Measurements from ENCODE around the gene PLEKHH2.
"Not testable (repeated sequence)": the region's sequence is repeated elsewhere in the genome, so short reads cannot be mapped to it uniquely, and the experiment has no call there.

PLEKHH2 gene

GRCh38 chr2:43642363-43642762 lies 5.3 kb downstream of the PLEKHH2 start:
- DNase-seq, result no peak

GRCh38 chr2:43643680-43644079 lies 6.6 kb downstream of the PLEKHH2 start:
- no peak for DNase-seq

- DNase-seq, result no peak
Measured at GRCh38 chr2:43648994-43649701, 12.1 kb downstream of the PLEKHH2 start.

DNA sequence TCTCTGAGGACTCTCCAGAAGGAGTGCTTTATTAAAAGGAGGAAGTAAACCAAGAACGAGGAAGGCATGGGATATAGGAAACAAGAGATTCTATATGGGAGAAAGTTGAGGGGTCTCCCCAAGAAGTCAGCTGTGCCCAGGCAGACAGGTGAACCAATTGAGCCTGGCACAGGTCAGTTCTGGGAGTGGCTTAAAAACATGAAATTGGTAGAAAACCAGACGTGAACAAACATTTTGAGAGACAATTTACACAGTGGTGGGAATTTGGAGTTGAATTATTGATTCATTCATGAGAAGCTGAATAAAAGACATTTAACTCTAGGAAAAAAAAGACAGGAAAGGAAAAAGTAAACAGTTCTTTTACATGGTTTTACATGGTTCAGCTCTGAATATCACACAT lies 16.4 kb downstream of the PLEKHH2 start:
- DNase-seq, result no peak

GRCh38 chr2:43657241-43657640 lies 20.2 kb downstream of the PLEKHH2 start:
- no peak for DNase-seq

- no peak for DNase-seq
Measured at GRCh38 chr2:43675646-43676321, 38.7 kb downstream of the PLEKHH2 start.

DNA sequence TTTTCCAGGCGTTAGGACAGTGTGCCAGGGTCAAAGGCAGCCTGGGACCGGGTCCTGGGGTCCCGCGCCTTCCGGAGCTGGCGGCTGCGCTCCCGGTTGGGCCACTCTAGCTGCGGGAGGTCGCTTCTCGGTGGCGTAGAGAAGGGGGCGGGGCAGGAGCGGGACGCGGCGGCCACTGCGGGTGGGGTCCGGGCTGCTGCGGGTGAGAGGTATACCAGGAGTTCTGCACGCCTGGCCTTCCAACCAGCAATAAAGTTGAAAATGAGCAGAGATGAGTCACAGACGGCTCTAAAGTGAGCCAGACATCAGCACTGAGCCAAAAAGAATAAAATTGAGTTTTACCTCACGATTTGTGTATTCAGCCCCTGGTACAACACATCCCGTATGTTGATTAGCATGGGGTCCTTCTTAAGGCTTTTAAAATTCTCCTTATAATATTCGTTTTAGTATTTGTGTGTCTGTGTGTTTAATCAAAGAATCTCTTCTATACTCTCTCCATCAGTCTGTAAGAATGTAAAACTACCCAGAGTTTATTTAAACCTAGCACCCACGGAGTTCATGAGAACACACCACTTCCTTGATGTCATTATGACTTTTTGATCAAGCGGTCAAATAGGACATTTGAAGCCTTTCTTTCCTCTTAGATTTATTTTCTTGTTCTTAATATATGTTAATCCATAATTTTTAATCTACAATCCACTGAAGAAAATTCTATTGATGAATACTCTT lies 39.4 kb downstream of the PLEKHH2 start, which contains the start of gene C1GALT1C1L:
TSS of gene C1GALT1C1L (minus strand) at position 108 of the 729 bp plus-strand sequence. CDS start at position 1, 107 bp downstream.
- peak; percentile 5 for DNase-seq

- not testable (repeated sequence) for DNase-seq
Measured at GRCh38 chr2:43677783-43678182, 40.7 kb downstream of the PLEKHH2 start.

GRCh38 chr2:43685357-43685756 lies 48.3 kb downstream of the PLEKHH2 start:
- no peak for DNase-seq

DNA sequence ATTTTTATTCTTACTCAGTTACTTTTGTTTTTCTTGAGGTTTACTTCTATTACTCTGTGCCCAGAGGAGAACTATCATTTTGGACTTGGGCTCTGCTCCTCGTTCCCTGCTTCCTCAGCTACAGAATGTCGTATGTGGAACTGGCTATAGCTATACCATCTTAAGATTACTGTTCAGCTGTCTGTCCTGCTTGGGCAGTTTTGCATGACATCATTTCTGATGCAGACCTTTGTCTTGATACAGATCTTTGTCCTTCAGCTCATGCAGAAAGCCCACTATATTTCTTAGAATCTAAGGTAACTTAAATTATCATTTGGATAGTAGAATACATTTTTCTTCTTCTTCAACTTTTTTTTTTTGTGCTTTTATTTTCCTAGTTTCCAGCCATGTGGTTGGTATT lies 52.9 kb downstream of the PLEKHH2 start:
- DNase-seq, result no peak

DNA sequence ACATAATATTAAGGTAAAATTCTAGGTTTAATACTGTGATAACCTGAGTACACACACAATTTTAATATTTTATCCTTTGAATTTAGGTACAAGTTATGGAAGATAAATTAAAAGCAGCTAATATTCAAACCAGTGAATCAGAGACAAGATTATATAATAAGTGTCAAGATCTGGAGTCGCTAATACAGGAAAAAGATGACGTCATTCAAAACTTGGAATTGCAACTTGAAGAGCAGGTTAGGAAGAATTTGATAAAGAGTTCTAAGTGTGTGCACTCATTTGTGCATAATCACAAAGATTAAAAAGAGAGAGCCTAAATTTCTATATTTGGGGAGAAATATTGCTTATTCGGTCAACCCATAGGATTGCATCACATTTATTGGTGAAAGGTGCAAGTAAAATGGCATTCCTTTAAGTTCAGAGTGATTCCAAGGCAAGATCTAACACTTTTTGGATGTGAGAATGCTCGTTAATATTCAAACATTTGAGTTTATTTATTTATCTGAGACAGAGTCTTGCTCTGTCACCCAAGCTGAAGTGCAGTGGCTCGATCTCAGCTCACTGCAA lies 55.5 kb downstream of the PLEKHH2 start:
- no peak for DNase-seq

GRCh38 chr2:43698140-43698539 lies 61.1 kb downstream of the PLEKHH2 start:
- DNase-seq, result not testable (repeated sequence)

DNA sequence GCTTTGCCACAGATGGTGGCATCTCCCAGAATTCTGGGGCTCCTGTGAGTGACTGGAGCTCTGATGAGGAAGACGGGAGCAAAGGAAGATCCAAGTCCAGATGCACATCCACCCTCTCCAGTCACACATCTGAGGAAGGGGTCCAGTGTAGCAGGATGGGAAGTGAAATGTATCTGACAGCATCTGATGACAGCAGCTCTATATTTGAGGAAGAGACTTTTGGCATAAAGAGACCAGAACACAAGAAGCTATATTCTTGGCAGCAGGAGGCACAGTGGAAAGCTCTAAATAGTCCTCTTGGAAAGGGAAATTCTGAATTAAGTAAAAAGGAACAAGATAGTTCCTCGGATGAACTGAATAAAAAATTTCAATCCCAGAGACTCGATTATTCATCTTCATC lies 62.7 kb downstream of the PLEKHH2 start:
- no peak for DNase-seq

DNA sequence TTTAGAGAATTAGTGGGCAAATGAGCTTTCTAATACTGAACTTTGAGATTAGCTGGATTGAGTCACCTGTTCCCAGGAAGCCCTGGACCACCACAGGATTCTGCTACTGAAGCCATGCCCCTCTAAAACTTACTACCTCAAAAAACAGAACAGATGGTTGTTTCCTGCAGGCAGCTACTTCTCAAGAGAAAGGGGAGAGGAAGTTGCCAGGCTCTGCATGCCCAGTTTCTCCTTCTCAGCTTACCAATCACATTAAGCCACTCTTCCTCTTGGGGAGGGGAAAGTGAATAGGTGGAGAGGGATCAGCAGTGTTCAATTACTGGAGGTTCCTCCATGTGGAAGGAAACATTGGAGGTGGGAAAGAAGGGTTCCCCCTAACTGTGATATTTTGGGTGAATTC lies 64.1 kb downstream of the PLEKHH2 start:
- no peak for DNase-seq

- no peak for DNase-seq
Measured at GRCh38 chr2:43707255-43708015, 70.4 kb downstream of the PLEKHH2 start.

DNA sequence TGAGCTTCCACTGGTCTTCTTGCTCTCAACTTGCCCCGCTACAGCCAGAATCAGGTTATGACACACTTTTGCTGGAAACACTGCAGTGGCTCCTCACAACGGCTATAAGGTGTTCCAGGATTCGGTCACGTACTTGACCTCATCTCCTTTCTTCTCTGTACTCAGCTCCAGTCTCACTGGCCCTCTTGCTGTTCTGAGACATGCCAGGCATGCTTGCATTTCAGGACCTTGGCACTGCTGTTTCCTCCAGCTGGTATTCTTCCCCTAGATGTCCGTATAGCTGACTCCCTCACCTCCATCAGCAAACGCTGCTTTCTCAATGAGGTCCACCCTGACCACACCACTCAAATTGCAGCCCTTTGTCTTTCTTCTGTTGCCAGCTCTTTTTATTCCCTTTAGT lies 71.1 kb downstream of the PLEKHH2 start:
- DNase-seq, result no peak

DNA sequence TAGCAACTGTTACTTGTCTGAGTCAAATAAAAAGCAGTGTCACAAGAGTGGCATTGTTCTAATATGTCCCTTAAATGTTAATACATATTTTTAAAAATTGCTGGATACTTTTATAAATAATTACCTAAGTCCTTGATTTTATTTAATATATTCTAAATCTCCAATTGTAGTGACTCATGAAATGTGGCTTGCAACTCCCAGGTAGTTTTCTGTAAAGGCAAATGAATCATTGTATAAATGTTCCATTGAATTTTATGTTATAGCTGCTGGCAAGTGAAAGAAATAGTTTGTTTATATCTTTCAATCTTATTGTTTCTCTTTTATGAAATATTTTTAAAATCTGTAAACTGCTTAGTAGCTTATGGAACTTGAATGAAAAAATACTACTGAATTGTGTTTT lies 71.8 kb downstream of the PLEKHH2 start:
- DNase-seq, result no peak

DNA sequence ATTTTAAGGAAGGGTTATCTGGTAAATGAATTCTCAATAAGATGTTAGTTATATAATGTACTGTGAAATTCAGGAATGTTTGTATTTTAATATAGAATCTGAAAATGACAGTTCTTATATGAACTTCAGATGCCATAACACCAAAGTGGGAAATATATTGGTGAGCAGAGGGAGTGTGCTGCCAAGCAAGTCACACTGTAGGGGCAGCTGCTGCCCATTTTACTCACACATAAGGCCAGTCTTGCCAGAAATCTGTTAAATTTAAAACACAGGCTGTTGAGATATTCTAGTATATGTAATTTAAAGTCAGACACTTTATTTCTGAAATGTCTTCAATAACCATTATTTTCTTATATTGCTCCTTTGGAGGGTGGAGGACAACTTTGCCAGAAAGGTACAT lies 73.8 kb downstream of the PLEKHH2 start:
- DNase-seq, result no peak

DNA sequence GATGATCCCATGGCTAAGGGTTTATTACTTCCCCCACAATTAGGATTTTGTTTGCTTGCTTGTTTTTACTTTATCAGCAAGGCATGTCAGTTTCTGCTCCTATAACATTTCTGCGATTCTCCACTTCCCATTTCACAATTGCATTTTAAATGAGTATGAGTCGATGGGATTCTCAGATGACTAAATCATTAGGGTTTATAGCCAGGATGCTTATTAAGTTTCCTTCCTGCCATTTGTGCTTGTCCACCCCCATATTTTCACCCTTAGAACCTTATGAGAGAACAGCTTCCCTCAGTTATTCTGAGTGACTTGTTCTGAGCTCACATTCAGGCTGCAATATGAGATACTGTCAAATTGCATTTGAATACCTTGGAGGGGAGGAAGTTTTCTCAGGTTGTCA lies 77.1 kb downstream of the PLEKHH2 start:
- no peak for DNase-seq

DNA sequence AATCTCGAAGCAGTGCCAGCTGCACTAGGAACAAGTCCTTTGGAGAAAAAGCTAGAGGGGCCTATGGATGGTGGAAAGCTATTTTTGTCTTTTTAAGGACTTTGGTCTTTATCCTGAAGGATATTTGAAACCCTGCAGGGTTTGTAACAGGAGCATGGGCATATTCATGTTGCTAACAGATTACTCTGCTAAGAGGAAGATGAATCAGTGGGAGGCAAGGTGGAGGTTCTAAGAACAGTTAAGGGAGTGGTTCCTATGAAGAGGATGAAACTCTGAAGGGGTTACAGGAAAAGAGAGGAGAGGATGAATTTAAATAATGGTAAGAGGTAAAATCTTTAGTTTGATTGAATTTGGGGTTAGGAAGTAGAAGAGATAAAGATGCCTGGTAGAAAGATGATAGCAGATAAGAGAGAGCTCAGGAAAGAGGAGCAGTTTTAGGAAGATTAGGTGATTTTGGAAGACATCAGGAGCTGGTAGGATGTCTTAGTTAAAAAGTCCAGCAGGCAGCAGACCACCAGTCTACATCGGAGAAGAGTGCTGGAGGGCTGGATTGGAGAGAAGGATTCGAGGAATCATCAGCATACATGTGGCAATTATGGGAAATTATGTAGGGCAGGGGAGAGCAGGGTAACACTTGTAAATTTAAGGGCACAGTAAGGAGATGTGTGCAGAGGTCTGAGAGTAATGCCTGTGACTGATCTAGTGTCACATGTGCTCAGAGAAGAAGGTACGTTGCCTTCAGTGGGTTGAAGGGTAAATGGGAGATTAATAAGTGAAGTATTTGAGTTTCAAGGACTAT lies 78.4 kb downstream of the PLEKHH2 start:
- DNase-seq, result no peak

DNA sequence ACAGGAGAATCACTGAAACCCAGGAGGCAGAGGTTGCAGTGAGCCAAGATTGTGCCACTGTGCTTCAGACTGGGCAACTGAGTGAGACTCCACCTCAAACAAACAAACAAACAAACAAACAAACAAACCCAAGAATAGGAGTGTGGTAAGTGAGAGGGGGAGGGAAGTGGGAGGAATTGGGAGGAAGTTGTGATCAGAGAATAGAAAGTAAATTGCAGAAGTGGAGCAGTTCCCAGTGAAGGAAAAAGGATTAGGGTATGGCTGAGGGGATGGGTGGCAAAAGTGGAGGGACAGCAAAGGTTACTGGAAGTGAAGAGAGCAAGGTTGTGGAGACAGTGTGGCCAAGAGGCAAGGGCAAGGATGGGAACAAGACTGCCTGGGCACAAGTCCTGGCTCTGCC lies 80.3 kb downstream of the PLEKHH2 start:
- no peak for DNase-seq
